CD14-positive monocyte (primary cell): ENCODE measurements around the gene SULF2. TPM values are rescaled to one million over a fixed set of nuclear protein-coding genes. Genes with fewer than 3 reads are reported as not detected.

ENCODE experiments used
- DNase-seq, 3 donors: peaks; one replicate each; pipeline ENCODE4 v3.0.0-alpha.2; 2011 to 2022
- H2AFZ ChIP-seq: 2 replicates; pipeline ENCODE4 v1.6.0; 2012; ENCODE audit warnings: mild to moderate bottlenecking, low read depth, low read length, inconsistent platforms; ENCODE audit not compliant: insufficient read depth, poor library complexity, severe bottlenecking
- H3K27ac ChIP-seq, 2 donors: 1 replicate in 1 of 2; 2 replicates in 1 of 2; pipeline ENCODE4 v1.5.1; 2012 to 2013; ENCODE audit warnings: low read length in 2 of 2, control low read depth in 1 of 2, inconsistent platforms in 1 of 2, low read depth in 1 of 2, mild to moderate bottlenecking in 1 of 2
- H3K27me3 ChIP-seq, 2 donors: one replicate each; pipeline versions ENCODE4 v1.6.0 to v1.6.1; 2011 to 2013; ENCODE audit warnings: low read length in 2 of 2; ENCODE audit not compliant: control insufficient read depth in 2 of 2, insufficient read depth in 2 of 2
- H3K36me3 ChIP-seq, 2 donors: replicated peaks in 1 of 2; 1 replicate in 1 of 2; 2 replicates in 1 of 2; pipeline versions ENCODE4 v1.5.1 to v1.6.1; 2012 to 2013; ENCODE audit warnings: low read length in 2 of 2, control low read depth in 1 of 2, inconsistent platforms in 1 of 2, mild to moderate bottlenecking in 1 of 2; ENCODE audit not compliant: insufficient read depth in 2 of 2, control insufficient read depth in 1 of 2
- H3K4me1 ChIP-seq, 2 donors: 1 replicate in 1 of 2; 2 replicates in 1 of 2; pipeline versions ENCODE4 v1.5.1 to v1.6.1; 2012 to 2013; ENCODE audit warnings: low read length in 2 of 2, control low read depth in 1 of 2, inconsistent platforms in 1 of 2, mild to moderate bottlenecking in 1 of 2, moderate library complexity in 1 of 2; ENCODE audit not compliant: insufficient read depth in 2 of 2, control insufficient read depth in 1 of 2
- H3K4me2 ChIP-seq: replicated peaks from 2 replicates; pipeline ENCODE3; 2012; ENCODE audit warnings: low read length, moderate library complexity, mild to moderate bottlenecking; ENCODE audit not compliant: poor library complexity, severe bottlenecking; ENCODE audit errors: extremely low read depth
- H3K4me3 ChIP-seq, 3 experiments: fragments of 200-600 bp in 1 of 3; sonication (generic) in 1 of 3; replicated peaks in 1 of 3; 1 replicate in 2 of 3; 2 replicates in 1 of 3; pipeline ENCODE4 v1.5.1; 2011 to 2013; ENCODE audit warnings: low read length in 3 of 3, mild to moderate bottlenecking in 3 of 3, control low read depth in 2 of 3, low read depth in 2 of 3, inconsistent platforms in 1 of 3, moderate library complexity in 1 of 3
- H3K79me2 ChIP-seq: 2 replicates; pipeline ENCODE4 v1.6.0; 2012; ENCODE audit warnings: mild to moderate bottlenecking, control low read depth, inconsistent platforms, low read length, moderate library complexity; ENCODE audit not compliant: insufficient read depth
- H3K9ac ChIP-seq: 2 replicates; pipeline ENCODE4 v1.6.0; 2017; ENCODE audit warnings: low read length, mild to moderate bottlenecking; ENCODE audit not compliant: insufficient read depth, poor library complexity, severe bottlenecking
- H3K9me3 ChIP-seq, 2 donors: replicated peaks in 1 of 2; 1 replicate in 1 of 2; 2 replicates in 1 of 2; pipeline versions ENCODE4 v1.5.1 to v1.6.1; 2012 to 2013; ENCODE audit warnings: low read length in 2 of 2, control low read depth in 1 of 2; ENCODE audit not compliant: control insufficient read depth in 1 of 2, insufficient read depth in 1 of 2
- H4K20me1 ChIP-seq: 2 replicates; pipeline ENCODE4 v1.6.0; 2012; ENCODE audit warnings: mild to moderate bottlenecking, low read length, control low read depth, moderate library complexity; ENCODE audit not compliant: insufficient read depth
- H3K27ac Mint-ChIP-seq, 7 donors: one replicate each; pipeline ENCODE4 v1.8.0; 2020; ENCODE audit warnings: mild to moderate bottlenecking in 7 of 7, mixed read lengths in 7 of 7, moderate library complexity in 6 of 7, inconsistent platforms in 2 of 7
- H3K27me3 Mint-ChIP-seq, 3 donors: one replicate each; pipeline ENCODE4 v1.8.0; 2021 to 2022; ENCODE audit warnings: low read depth in 3 of 3, mild to moderate bottlenecking in 3 of 3, mixed read lengths in 3 of 3, moderate library complexity in 3 of 3, inconsistent platforms in 1 of 3
- H3K36me3 Mint-ChIP-seq, 2 donors: one replicate each; pipeline ENCODE4 v1.8.0; 2020; ENCODE audit warnings: mixed read lengths in 2 of 2, inconsistent platforms in 1 of 2, mild to moderate bottlenecking in 1 of 2
- H3K4me1 Mint-ChIP-seq: one replicate; pipeline ENCODE4 v1.8.0; 2020; ENCODE audit warnings: mild to moderate bottlenecking, mixed read lengths
- H3K4me3 Mint-ChIP-seq, 2 donors: one replicate each; pipeline ENCODE4 v1.8.0; 2020; ENCODE audit warnings: mild to moderate bottlenecking in 2 of 2, mixed read lengths in 2 of 2, moderate library complexity in 1 of 2
- H3K9me3 Mint-ChIP-seq, 7 donors: one replicate each; pipeline ENCODE4 v1.8.0; 2020 to 2022; ENCODE audit warnings: mixed read lengths in 7 of 7, mild to moderate bottlenecking in 6 of 7, moderate library complexity in 6 of 7, inconsistent platforms in 2 of 7
- CTCF ChIP-seq: fragments of 200-600 bp; IDR thresholded peaks from one replicate; pipeline ENCODE4 v1.8.0; 2022; ENCODE audit warnings: antibody characterized with exemption, mild to moderate bottlenecking
- WGBS: methylation state at CpG from one replicate; pipeline ENCODE4 v1.1.5; 2013; ENCODE audit warnings: missing lambda C conversion rate; ENCODE audit not compliant: insufficient coverage; 5-methylcytosine and 5-hydroxymethylcytosine counted together
- intact Hi-C, 2 donors: fragments of 100-400 bp; cut with micrococcal nuclease; formaldehyde crosslinking; loops; one replicate each; pipeline versions ENCODE4 v1.15.0 to v1.15.1; 2023
- polyA plus RNA-seq, 3 donors: library from polyadenylated mRNA; depleted of rRNA in 1 of 3; unstranded in 2 of 3; stranded (reverse) in 1 of 3; fragments of 300-500 nt in 2 of 3; fragments of >200 nt in 1 of 3; fragmentation: Illumina TruSeq in 2 of 3; gene quantifications; 1 replicate in 2 of 3; 2 replicates in 1 of 3; pipeline ENCODE4 v1.2.3, GENCODE V29; 2012 to 2021

The SULF2 gene
- polyA plus RNA-seq, 3 donors: 60.3 to 156 (median 75.5) TPM

GRCh38 chr20:47706345-47706744 is 78.9 kb downstream of the SULF2 start:
- Histone ChIP-seq H3K27ac (no peak overlapping the region), H3K27me3 (no peaks in the 10 kb centered on the region), H4K20me1 (peaks cover 100% of the 10 kb centered on the region), H3K9me3 (no peaks in the 10 kb centered on the region), H3K9ac (no peak overlapping the region), H3K4me3 (no peak overlapping the region), H3K79me2 (no peaks in the 10 kb centered on the region), H3K36me3 (peaks cover 30 to 83% of the 10 kb centered on the region in 2 donors), H3K4me2 (no peak overlapping the region), H2AFZ (no peak overlapping the region), H3K4me1 (peaks cover 3 to 10% of the 10 kb centered on the region in 2 donors)
- no peak overlapping the region for H3K27ac Mint-ChIP-seq
- intact Hi-C loops: no loop called here
- peaks cover 77 to 84% of the 10 kb centered on the region in 2 donors for H3K36me3 Mint-ChIP-seq
- H3K9me3 Mint-ChIP-seq: no peaks in the 10 kb centered on the region
- WGBS: 75% methylated on average over 1 of the region's 5 CpGs
- no peak for TF ChIP-seq CTCF
- peaks cover 11% of the 10 kb centered on the region for H3K4me1 Mint-ChIP-seq
- no peak for DNase-seq
- H3K4me3 Mint-ChIP-seq: no peak overlapping the region
- peaks cover 0 to 3% (median 2%) of the 10 kb centered on the region in 3 donors for H3K27me3 Mint-ChIP-seq

DNA sequence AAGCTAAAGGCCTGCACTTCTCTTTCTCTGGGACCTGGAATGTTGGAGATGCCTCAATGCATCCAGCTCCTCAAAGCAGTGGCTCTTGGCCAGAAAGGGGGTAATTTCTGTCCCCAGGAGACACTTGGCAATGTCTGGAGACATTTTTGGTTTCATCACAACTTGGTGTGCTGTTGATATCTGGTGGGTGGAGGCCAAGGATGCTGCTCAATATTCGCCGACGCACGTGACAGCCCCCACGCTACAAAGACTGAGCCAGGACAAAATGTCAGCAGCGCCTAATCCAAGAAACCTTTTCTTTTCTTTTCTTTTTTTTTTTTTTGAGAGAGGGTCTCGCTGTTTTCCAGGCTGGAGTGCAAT is 79.8 kb downstream of the SULF2 start:
- WGBS: 100% methylated on average over 4 of the region's 7 CpGs
- no peak for TF ChIP-seq CTCF
- no peaks in the 10 kb centered on the region for H3K79me2 ChIP-seq
- H3K27me3 Mint-ChIP-seq: peaks cover 0 to 3% (median 0%) of the 10 kb centered on the region in 3 donors
- DNase-seq: no peak
- H4K20me1 ChIP-seq: peaks cover 100% of the 10 kb centered on the region
- H3K27ac Mint-ChIP-seq: no peak overlapping the region
- no peak overlapping the region for H3K9ac ChIP-seq
- H3K4me2 ChIP-seq: no peak overlapping the region
- no peak overlapping the region for H3K4me3 Mint-ChIP-seq
- peaks cover 77 to 90% of the 10 kb centered on the region in 2 donors for H3K36me3 Mint-ChIP-seq
- no peak overlapping the region for H3K4me3 ChIP-seq
- no peaks in the 10 kb centered on the region for H3K9me3 ChIP-seq
- H3K9me3 Mint-ChIP-seq: no peaks in the 10 kb centered on the region
- H3K4me1 ChIP-seq: peaks cover 0 to 2% of the 10 kb centered on the region in 2 donors
- peaks cover 37 to 91% of the 10 kb centered on the region in 2 donors for H3K36me3 ChIP-seq
- no peak overlapping the region for H2AFZ ChIP-seq
- H3K27me3 ChIP-seq: no peaks in the 10 kb centered on the region
- no peak overlapping the region for H3K27ac ChIP-seq
- intact Hi-C loops: no loop called here
- peaks cover 2% of the 10 kb centered on the region for H3K4me1 Mint-ChIP-seq
